ENCODE data around the gene AFTPH. TPM values are rescaled to one million over a fixed set of nuclear protein-coding genes. Genes with fewer than 3 reads are reported as not detected.

Gene AFTPH
- total RNA-seq, 1 donor from 2014 or later, result 58.0 TPM

- Histone ChIP-seq H3K27me3 (no peaks in the 10 kb centered on the region), H3K27ac (no peak overlapping the region), H3K4me1 (peaks cover 6 to 15% of the 10 kb centered on the region in 2 donors), H3K4me3 (no peak overlapping the region), H3K36me3 (no peaks in the 10 kb centered on the region), H3K9me3 (no peaks in the 10 kb centered on the region)
- intact Hi-C loops (cut with DNase I), result loop anchor here (2.0 kb wide), 1 partner anchor 145 kb away; no protein-coding TSS in a partner anchor
- peak in 1 of 2 donors; percentile 21 for DNase-seq (ENCODE audit: low spot score in 2 of 2)
- TF ChIP-seq CTCF (IDR thresholded peaks at IDR 0.05), result no peak
These were observed 81.9 kb downstream of the AFTPH start for GRCh38 chr2:64605991-64606478.

GRCh38 chr2:64606479-64607363 is 82.6 kb downstream of the AFTPH start:
- no peak for TF ChIP-seq CTCF (IDR thresholded peaks at IDR 0.05)
- peaks cover 6 to 15% of the 10 kb centered on the region in 2 donors for H3K4me1 ChIP-seq
- H3K27ac ChIP-seq, result peak overlapping the region in 1 of 2 donors; percentile 74
- H3K9me3 ChIP-seq, result no peaks in the 10 kb centered on the region
- DNase-seq (ENCODE audit: low spot score in 2 of 2), result peak; percentile 90 to 95
- H3K36me3 ChIP-seq, result no peaks in the 10 kb centered on the region
- H3K27me3 ChIP-seq, result no peaks in the 10 kb centered on the region
- H3K4me3 ChIP-seq, result peak overlapping the region in 1 of 2 donors; percentile 50
- intact Hi-C loops (cut with DNase I), result loop anchor here (2.0 kb wide), 1 partner anchor 144 kb away; no protein-coding TSS in a partner anchor

GRCh38 chr2:64607381-64608304 is 83.5 kb downstream of the AFTPH start:
- H3K4me3 ChIP-seq, result no peak overlapping the region
- H3K27me3 ChIP-seq, result no peaks in the 10 kb centered on the region
- H3K27ac ChIP-seq, result no peak overlapping the region
- DNase-seq (ENCODE audit: low spot score in 2 of 2), result no peak
- no peaks in the 10 kb centered on the region for H3K36me3 ChIP-seq
- H3K9me3 ChIP-seq, result no peaks in the 10 kb centered on the region
- no peak for TF ChIP-seq CTCF (IDR thresholded peaks at IDR 0.05)
- intact Hi-C loops (cut with DNase I), result loop anchor here (2.0 kb wide), 1 partner anchor 143 kb away; no protein-coding TSS in a partner anchor
- H3K4me1 ChIP-seq, result peaks cover 6 to 15% of the 10 kb centered on the region in 2 donors

GRCh38 chr2:64608867-64609226 is 84.7 kb downstream of the AFTPH start:
- H3K4me3 ChIP-seq, result peak overlapping the region; percentile 70 to 93
- no peak for DNase-seq (ENCODE audit: low spot score in 2 of 2)
- intact Hi-C loops (cut with DNase I), result no loop called here
- no peaks in the 10 kb centered on the region for H3K36me3 ChIP-seq
- no peaks in the 10 kb centered on the region for H3K27me3 ChIP-seq
- H3K9me3 ChIP-seq, result no peaks in the 10 kb centered on the region
- H3K27ac ChIP-seq, result peak overlapping the region in 1 of 2 donors; percentile 71
- no peak for TF ChIP-seq CTCF (IDR thresholded peaks at IDR 0.05)
- H3K4me1 ChIP-seq, result peaks cover 6 to 15% of the 10 kb centered on the region in 2 donors

- peak in 2 of 3 experiments; percentile 29 to 75 for TF ChIP-seq CTCF (IDR thresholded peaks at IDR 0.05)
- DNase-seq (ENCODE audit: low spot score in 2 of 2), result peak in 1 of 2 donors; percentile 61
- H3K27me3 ChIP-seq, result no peaks in the 10 kb centered on the region
- H3K9me3 ChIP-seq, result no peaks in the 10 kb centered on the region
- H3K4me3 ChIP-seq, result peak overlapping the region; percentile 70 to 93
- H3K27ac ChIP-seq, result peak overlapping the region; percentile 61 to 71
- intact Hi-C loops (cut with DNase I), result no loop called here
- H3K36me3 ChIP-seq, result no peaks in the 10 kb centered on the region
- H3K4me1 ChIP-seq, result peaks cover 6 to 15% of the 10 kb centered on the region in 2 donors
These were observed 85.3 kb downstream of the AFTPH start for GRCh38 chr2:64609227-64609941.
